ENCODE measurements around the gene TAS2R40.

TAS2R40 gene

GRCh38 chr7:143222782-143223181 is 945 bp downstream of the TAS2R40 start:
- DNase-seq (ENCODE audit: insufficient read length, low spot score), result no peak
- no peak for TF ChIP-seq POLR2AphosphoS5 (IDR thresholded peaks at IDR 0.05; ENCODE audit: low read depth, low read length)
- TF ChIP-seq SPI1 (IDR thresholded peaks at IDR 0.05; ENCODE audit: low read depth, low read length), result no peak
- TF ChIP-seq TAF1 (IDR thresholded peaks at IDR 0.05; ENCODE audit: low read depth, low read length), result no peak
- TF ChIP-seq POU2F2 (IDR thresholded peaks at IDR 0.05; ENCODE audit: low read depth, low read length), result no peak
- no peak for TF ChIP-seq PAX5 (IDR thresholded peaks at IDR 0.05; ENCODE audit: insufficient read depth, low read length, severe bottlenecking)
- no peak for TF ChIP-seq POLR2A (IDR thresholded peaks at IDR 0.05; ENCODE audit: low read depth, low read length)
- FAIRE-seq, result no peak

- DNase-seq (ENCODE audit: insufficient read length, low spot score) (no peak), FAIRE-seq (no peak)
- TF ChIP-seq POLR2AphosphoS5 (IDR thresholded peaks at IDR 0.05; ENCODE audit: low read depth, low read length), result no peak
- TF ChIP-seq PAX5 (IDR thresholded peaks at IDR 0.05; ENCODE audit: insufficient read depth, low read length, severe bottlenecking), result no peak
- TF ChIP-seq POU2F2 (IDR thresholded peaks at IDR 0.05; ENCODE audit: low read depth, low read length), result no peak
- TF ChIP-seq TAF1 (IDR thresholded peaks at IDR 0.05; ENCODE audit: low read depth, low read length), result no peak
- TF ChIP-seq SPI1 (IDR thresholded peaks at IDR 0.05; ENCODE audit: low read depth, low read length), result no peak
- no peak for TF ChIP-seq POLR2A (IDR thresholded peaks at IDR 0.05; ENCODE audit: low read depth, low read length)
Measured at GRCh38 chr7:143223784-143224183, 1.9 kb downstream of the TAS2R40 start.

- DNase-seq (ENCODE audit: insufficient read length, low spot score) (no peak), FAIRE-seq (no peak)
- TF ChIP-seq PAX5 (IDR thresholded peaks at IDR 0.05; ENCODE audit: insufficient read depth, low read length, severe bottlenecking), result no peak
- TF ChIP-seq POLR2AphosphoS5 (IDR thresholded peaks at IDR 0.05; ENCODE audit: low read depth, low read length), result no peak
- no peak for TF ChIP-seq TAF1 (IDR thresholded peaks at IDR 0.05; ENCODE audit: low read depth, low read length)
- no peak for TF ChIP-seq SPI1 (IDR thresholded peaks at IDR 0.05; ENCODE audit: low read depth, low read length)
- TF ChIP-seq POU2F2 (IDR thresholded peaks at IDR 0.05; ENCODE audit: low read depth, low read length), result no peak
- no peak for TF ChIP-seq POLR2A (IDR thresholded peaks at IDR 0.05; ENCODE audit: low read depth, low read length)
Measured at GRCh38 chr7:143225047-143225446, 3.2 kb downstream of the TAS2R40 start.

- no peak for FAIRE-seq
- TF ChIP-seq POLR2A (IDR thresholded peaks at IDR 0.05; ENCODE audit: low read depth, low read length) (no peak), POU2F2 (IDR thresholded peaks at IDR 0.05; ENCODE audit: low read depth, low read length) (no peak), POLR2AphosphoS5 (IDR thresholded peaks at IDR 0.05; ENCODE audit: low read depth, low read length) (no peak), SPI1 (IDR thresholded peaks at IDR 0.05; ENCODE audit: low read depth, low read length) (no peak), PAX5 (IDR thresholded peaks at IDR 0.05; ENCODE audit: insufficient read depth, low read length, severe bottlenecking) (no peak), TAF1 (IDR thresholded peaks at IDR 0.05; ENCODE audit: low read depth, low read length) (no peak)
- no peak for DNase-seq (ENCODE audit: insufficient read length, low spot score)
Measured at GRCh38 chr7:143227806-143228205, 6.0 kb downstream of the TAS2R40 start.

DNA sequence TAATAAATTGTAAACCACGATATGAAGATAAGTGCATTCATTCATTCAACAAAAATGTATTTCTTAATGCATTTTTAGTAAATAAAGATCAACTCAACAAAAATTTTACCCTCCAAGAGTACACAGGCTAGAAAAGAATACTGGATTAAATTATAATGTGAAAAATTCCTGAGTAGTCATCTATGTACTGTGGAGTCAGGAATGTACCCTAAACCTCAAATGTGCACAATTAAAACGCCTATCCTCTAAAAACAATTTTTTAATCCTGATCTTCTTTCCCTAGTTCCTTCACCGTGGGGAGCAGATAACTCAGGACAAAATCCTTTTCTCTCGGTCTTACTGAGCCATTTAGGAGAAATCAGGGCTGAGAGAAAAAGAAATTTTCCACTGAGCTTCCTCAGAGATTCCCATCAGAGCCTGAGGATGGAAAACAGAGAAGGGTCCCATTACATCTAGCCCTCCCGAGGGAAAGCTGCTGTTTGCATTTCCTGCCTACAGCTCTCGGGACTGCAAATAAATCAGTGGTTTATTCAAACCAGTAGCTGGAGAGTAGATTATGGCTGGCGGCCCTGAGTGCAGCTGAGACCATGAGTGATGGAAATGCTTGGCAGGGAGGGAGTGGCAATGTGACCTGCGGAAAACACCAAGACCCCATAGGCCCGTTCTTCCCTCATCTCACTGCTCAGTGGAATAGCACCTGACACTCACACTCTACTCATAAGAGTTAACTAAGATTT is 7.4 kb downstream of the TAS2R40 start:
- no peak for FAIRE-seq
- no peak for DNase-seq (ENCODE audit: insufficient read length, low spot score)

GRCh38 chr7:143230602-143231457 is 9.0 kb downstream of the TAS2R40 start:
- DNase-seq (ENCODE audit: insufficient read length, low spot score) (no peak), FAIRE-seq (peak; percentile 72)
- TF ChIP-seq POU2F2 (IDR thresholded peaks at IDR 0.05; ENCODE audit: low read depth, low read length) (no peak), SPI1 (IDR thresholded peaks at IDR 0.05; ENCODE audit: low read depth, low read length) (no peak), TAF1 (IDR thresholded peaks at IDR 0.05; ENCODE audit: low read depth, low read length) (no peak), PAX5 (IDR thresholded peaks at IDR 0.05; ENCODE audit: insufficient read depth, low read length, severe bottlenecking) (no peak), POLR2A (IDR thresholded peaks at IDR 0.05; ENCODE audit: low read depth, low read length) (no peak), POLR2AphosphoS5 (IDR thresholded peaks at IDR 0.05; ENCODE audit: low read depth, low read length) (no peak)

More for the DNA sequence above, 7.4 kb downstream of the TAS2R40 start:
- TF ChIP-seq POU2F2 (IDR thresholded peaks at IDR 0.05; ENCODE audit: low read depth, low read length) (no peak), PAX5 (IDR thresholded peaks at IDR 0.05; ENCODE audit: insufficient read depth, low read length, severe bottlenecking) (no peak), TAF1 (IDR thresholded peaks at IDR 0.05; ENCODE audit: low read depth, low read length) (no peak), SPI1 (IDR thresholded peaks at IDR 0.05; ENCODE audit: low read depth, low read length) (no peak), POLR2AphosphoS5 (IDR thresholded peaks at IDR 0.05; ENCODE audit: low read depth, low read length) (no peak), POLR2A (IDR thresholded peaks at IDR 0.05; ENCODE audit: low read depth, low read length) (no peak)

DNA sequence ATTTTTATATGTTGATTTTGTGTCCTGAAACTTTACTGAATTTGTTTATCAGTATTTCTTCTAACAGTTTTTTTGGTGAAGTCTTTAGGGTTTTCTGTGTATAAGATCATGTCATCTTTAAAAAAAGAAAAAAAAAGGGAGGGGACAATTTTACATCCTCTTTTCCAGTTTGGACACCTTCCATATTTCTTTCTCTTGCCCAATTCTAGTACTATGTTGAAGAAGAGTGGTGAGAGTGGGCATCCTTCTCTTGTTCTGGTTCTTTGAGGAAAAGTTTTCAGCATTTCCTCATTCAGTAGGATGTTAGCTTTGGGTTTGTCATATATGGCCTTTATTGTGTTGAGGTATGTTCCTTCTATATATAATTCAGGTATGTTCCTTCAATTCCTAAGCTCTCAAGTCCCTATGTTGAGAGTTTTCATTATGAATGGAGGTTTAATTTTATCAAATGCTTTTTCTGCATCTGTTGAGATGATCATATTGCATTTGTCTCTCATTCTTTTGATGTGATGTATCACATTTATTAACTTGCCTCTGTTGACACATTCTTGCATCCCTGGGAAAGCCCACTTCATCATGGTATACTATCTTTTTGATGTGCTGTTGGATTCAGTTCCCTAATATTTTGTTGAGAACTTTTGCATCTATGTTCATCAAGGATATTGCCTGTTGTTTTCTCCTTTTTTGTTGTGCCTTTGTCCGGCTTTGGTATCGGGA is 12.1 kb downstream of the TAS2R40 start:
- FAIRE-seq, result no peak
- TF ChIP-seq POU2F2 (IDR thresholded peaks at IDR 0.05; ENCODE audit: low read depth, low read length), result no peak
- TF ChIP-seq POLR2AphosphoS5 (IDR thresholded peaks at IDR 0.05; ENCODE audit: low read depth, low read length), result no peak
- no peak for TF ChIP-seq SPI1 (IDR thresholded peaks at IDR 0.05; ENCODE audit: low read depth, low read length)
- TF ChIP-seq POLR2A (IDR thresholded peaks at IDR 0.05; ENCODE audit: low read depth, low read length), result no peak
- TF ChIP-seq TAF1 (IDR thresholded peaks at IDR 0.05; ENCODE audit: low read depth, low read length), result no peak
- no peak for TF ChIP-seq PAX5 (IDR thresholded peaks at IDR 0.05; ENCODE audit: insufficient read depth, low read length, severe bottlenecking)

DNA sequence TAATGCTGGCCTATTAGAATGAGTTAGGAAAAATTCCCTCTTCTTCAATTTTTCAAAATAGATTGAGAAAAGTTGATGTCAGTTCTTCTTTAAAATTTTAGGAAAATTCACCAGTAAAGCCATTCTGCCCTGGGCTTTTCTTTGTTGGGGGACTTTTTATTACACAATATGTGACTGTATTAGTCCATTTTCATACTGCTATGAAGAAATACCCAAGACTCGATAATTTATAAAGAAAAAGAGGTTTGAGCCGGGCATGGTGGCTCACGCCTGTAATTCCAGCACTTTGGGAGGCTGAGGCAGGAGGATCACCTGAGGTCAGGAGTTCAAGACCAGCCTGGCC is 12.7 kb downstream of the TAS2R40 start:
- no peak for DNase-seq (ENCODE audit: insufficient read length, low spot score)

More for the DNA sequence above, 12.1 kb downstream of the TAS2R40 start:
- DNase-seq (ENCODE audit: insufficient read length, low spot score), result no peak

More for the DNA sequence above, 12.7 kb downstream of the TAS2R40 start:
- FAIRE-seq, result no peak
- TF ChIP-seq PAX5 (IDR thresholded peaks at IDR 0.05; ENCODE audit: insufficient read depth, low read length, severe bottlenecking), result no peak
- TF ChIP-seq POLR2AphosphoS5 (IDR thresholded peaks at IDR 0.05; ENCODE audit: low read depth, low read length), result no peak
- TF ChIP-seq POLR2A (IDR thresholded peaks at IDR 0.05; ENCODE audit: low read depth, low read length), result no peak
- TF ChIP-seq SPI1 (IDR thresholded peaks at IDR 0.05; ENCODE audit: low read depth, low read length), result no peak
- no peak for TF ChIP-seq TAF1 (IDR thresholded peaks at IDR 0.05; ENCODE audit: low read depth, low read length)
- no peak for TF ChIP-seq POU2F2 (IDR thresholded peaks at IDR 0.05; ENCODE audit: low read depth, low read length)
